HuH-7 (cell line): Measurements from ENCODE around the gene CDK5R2.
"Not testable (repeated sequence)": the region's sequence is repeated elsewhere in the genome, so short reads cannot be mapped to it uniquely, and the experiment has no call there.

Source experiments
- DNase-seq: peaks from one replicate; pipeline ENCODE4 v3.0.0; 2011; ENCODE audit warnings: low spot score

Gene CDK5R2

GRCh38 chr2:218959141-218959731 lies at the start of gene CDK5R2:
CDK5R2 (plus strand) TSS chr2:218959666; CDS start chr2:218959821, 155 bp downstream.
- peak; percentile 97 for DNase-seq

GRCh38 chr2:218910741-218911140 lies 48.7 kb upstream of the CDK5R2 start:
- no peak for DNase-seq

GRCh38 chr2:218920504-218920903 lies 39.0 kb upstream of the CDK5R2 start:
- DNase-seq = no peak

GRCh38 chr2:218924757-218925156 lies 34.7 kb upstream of the CDK5R2 start:
- no peak for DNase-seq

GRCh38 chr2:218925434-218925833 lies 34.0 kb upstream of the CDK5R2 start:
- no peak for DNase-seq

GRCh38 chr2:218927422-218927821 lies 32.0 kb upstream of the CDK5R2 start:
- DNase-seq = no peak

GRCh38 chr2:218927876-218928275 lies 31.6 kb upstream of the CDK5R2 start:
- DNase-seq = no peak

GRCh38 chr2:218930488-218930887 lies 29.0 kb upstream of the CDK5R2 start:
- DNase-seq = not testable (repeated sequence)

GRCh38 chr2:218931751-218932150 lies 27.7 kb upstream of the CDK5R2 start:
- DNase-seq = not testable (repeated sequence)

GRCh38 chr2:218944759-218945404 lies 14.6 kb upstream of the CDK5R2 start:
- DNase-seq = no peak

- DNase-seq = no peak
These were observed 12.8 kb upstream of the CDK5R2 start for GRCh38 chr2:218946621-218947020.

- no peak for DNase-seq
These were observed 7.3 kb upstream of the CDK5R2 start for GRCh38 chr2:218952160-218952559.

- no peak for DNase-seq
These were observed 6.0 kb upstream of the CDK5R2 start for GRCh38 chr2:218953366-218953954.

- DNase-seq = no peak
These were observed 4.7 kb upstream of the CDK5R2 start for GRCh38 chr2:218954541-218955300.

- no peak for DNase-seq
These were observed 3.4 kb upstream of the CDK5R2 start for GRCh38 chr2:218956039-218956438.

GRCh38 chr2:218957671-218958070 lies 1.8 kb upstream of the CDK5R2 start:
- no peak for DNase-seq

- DNase-seq = no peak
These were observed 1.2 kb upstream of the CDK5R2 start for GRCh38 chr2:218958276-218958675.

- DNase-seq = no peak
These were observed 369 bp downstream of the CDK5R2 start for GRCh38 chr2:218959761-218960308.

GRCh38 chr2:218960309-218961165 lies 1.1 kb downstream of the CDK5R2 start:
- no peak for DNase-seq

- DNase-seq = no peak
These were observed 1.8 kb downstream of the CDK5R2 start for GRCh38 chr2:218961229-218961628.
